K562 (cell line): ENCODE results near the gene IFT81. TPM values are rescaled to one million over a fixed set of nuclear protein-coding genes. Genes with fewer than 3 reads are reported as not detected.

Experiments
- ATAC-seq: fragments of 200-7000 bp; cut with Tn5 transposase; 3 replicates; pipeline ENCODE4 v1.9.1; 2020; ENCODE audit warnings: moderate library complexity
- BruUV-seq: library from RNA; stranded (reverse); fragments of 400-500 nt; replicated peaks from 2 replicates; lab custom pipeline; 2021; lab: Mats Ljungman, UMichigan
- CTCF ChIA-PET: fragments of 300-600 bp; formaldehyde crosslinking; extraction: SDS; loops from one replicate; lab custom pipeline; 2021; ENCODE audit warnings: low intra/inter-chr PET ratio; lab: Yijun Ruan, JAX
- POLR2A ChIA-PET: fragments of 300-600, 350-650 bp; sonication (Branson Sonifier 250); formaldehyde crosslinking; extraction: SDS; loops from one replicate; lab custom pipeline; 2021; ENCODE audit warnings: antibody characterized with exemption, inconsistent platforms; lab: Yijun Ruan, JAX
- DNase-seq, 4 experiments: peaks; one replicate each; pipeline versions ENCODE4 v3.0.0 to v3.0.0-alpha.2; 2011 to 2018; ENCODE audit warnings: low spot score in 3 of 4, mixed read lengths in 3 of 4; ENCODE audit errors: extremely low read depth in 1 of 4
- FAIRE-seq: peaks from 2 replicates; lab custom pipeline; 2011; peaks lifted over from hg19 to GRCh38; lab: Jason Lieb, UNC
- H2AFZ ChIP-seq: 2 replicates; pipeline ENCODE4 v1.6.0; 2011; ENCODE audit warnings: low read depth, low read length, control low read depth, inconsistent platforms
- H3K27ac ChIP-seq: fragments of 200-600 bp; 3 replicates; pipeline ENCODE4 v1.8.0; 2011; ENCODE audit warnings: low read depth, mild to moderate bottlenecking, control low read depth, inconsistent platforms, low read length, moderate library complexity, mixed read lengths; ENCODE audit errors: extremely low read depth
- H3K27me3 ChIP-seq, 2 experiments: fragments of 300-600 bp in 1 of 2; 2 replicates in 1 of 2; 3 replicates in 1 of 2; pipeline versions ENCODE4 v1.6.0 to v1.8.0; 2011; ENCODE audit warnings: inconsistent platforms in 2 of 2, low read length in 2 of 2, mild to moderate bottlenecking in 1 of 2, mixed read lengths in 1 of 2, moderate library complexity in 1 of 2; ENCODE audit not compliant: control insufficient read depth in 2 of 2, insufficient read depth in 2 of 2
- H3K36me3 ChIP-seq: fragments of 300-600 bp; 3 replicates; pipeline ENCODE4 v1.8.0; 2011; ENCODE audit warnings: mild to moderate bottlenecking, low read length, inconsistent platforms; ENCODE audit not compliant: control insufficient read depth, insufficient read depth
- H3K4me1 ChIP-seq, 2 experiments: fragments of 200-600 bp in 1 of 2; replicated peaks in 1 of 2; 2 replicates in 1 of 2; 3 replicates in 1 of 2; pipeline versions ENCODE4 v1.5.1 to v1.8.0; 2011; ENCODE audit warnings: inconsistent platforms in 2 of 2, low read length in 2 of 2, mild to moderate bottlenecking in 1 of 2, mixed read lengths in 1 of 2, moderate library complexity in 1 of 2; ENCODE audit not compliant: control insufficient read depth in 2 of 2, insufficient read depth in 2 of 2
- H3K4me2 ChIP-seq: 2 replicates; pipeline ENCODE4 v1.6.1; 2011; ENCODE audit warnings: low read length, control low read depth, inconsistent platforms, mixed read lengths; ENCODE audit not compliant: insufficient read depth
- H3K4me3 ChIP-seq: fragments of 200-600 bp; sonication (generic), shearing (Covaris generic); 2 replicates; pipeline ENCODE4 v1.5.1; 2016; ENCODE audit warnings: control low read depth, inconsistent platforms
- H3K79me2 ChIP-seq: fragments of 200-600 bp; 3 replicates; pipeline ENCODE4 v1.8.0; 2011; ENCODE audit warnings: low read length, inconsistent platforms; ENCODE audit not compliant: control insufficient read depth, insufficient read depth
- H3K9ac ChIP-seq, 2 experiments: 2 replicates each; pipeline versions ENCODE4 v1.6.0 to v1.6.1; 2011; ENCODE audit warnings: low read depth in 2 of 2, low read length in 2 of 2, control low read depth in 1 of 2, inconsistent platforms in 1 of 2, mild to moderate bottlenecking in 1 of 2, mixed read lengths in 1 of 2; ENCODE audit not compliant: insufficient read depth in 1 of 2
- H3K9me1 ChIP-seq: one replicate; pipeline ENCODE4 v1.6.0; 2011; ENCODE audit warnings: inconsistent platforms, mild to moderate bottlenecking, low read length, moderate library complexity; ENCODE audit not compliant: control insufficient read depth, insufficient read depth
- H3K9me3 ChIP-seq: replicated peaks from 2 replicates; pipeline ENCODE4 v1.5.1; 2011; ENCODE audit warnings: low read depth, low read length, inconsistent platforms; ENCODE audit not compliant: control insufficient read depth, insufficient read depth
- H4K20me1 ChIP-seq: replicated peaks from 2 replicates; pipeline ENCODE4 v1.6.1; 2011; ENCODE audit warnings: low read length, inconsistent platforms, mixed read lengths; ENCODE audit not compliant: control insufficient read depth, insufficient read depth
- HMG20B ChIP-seq: fragments of 250-450 bp; sonication (Bioruptor Pico); IDR thresholded peaks from 2 replicates; pipeline ENCODE4 v1.5.0; 2021; ENCODE audit warnings: mild to moderate bottlenecking
- KLF16 ChIP-seq: IDR thresholded peaks from 2 replicates; pipeline ENCODE4 v1.6.1; 2016; ENCODE audit warnings: antibody characterized with exemption
- SIRT6 ChIP-seq: IDR thresholded peaks from one replicate; pipeline ENCODE4 v1.6.1; 2012; ENCODE audit warnings: low read depth, mild to moderate bottlenecking, control low read depth, inconsistent platforms, low read length, moderate library complexity
- ZC3H8 ChIP-seq: fragments of 450-650 bp; IDR thresholded peaks from 2 replicates; pipeline ENCODE4 v1.6.1; 2017
- ZNF24 ChIP-seq: fragments of 450-650 bp; IDR thresholded peaks from 2 replicates; pipeline ENCODE4 v1.6.1; 2016
- WGBS: fragments of 100-300 bp; shearing (Covaris generic); methylation state at CpG from one replicate; pipeline ENCODE4 v1.1.6; 2016; ENCODE audit warnings: low coverage, mixed read lengths; ENCODE audit not compliant: insufficient coverage; ENCODE audit errors: missing lambda C conversion rate; 5-methylcytosine and 5-hydroxymethylcytosine counted together
- in situ Hi-C: fragments of 300-500 bp; cut with MboI; formaldehyde crosslinking; loops from 4 replicates; pipeline ENCODE4 v1.15.0; 2018; ENCODE audit warnings: inconsistent platforms, mixed read lengths
- intact Hi-C: fragments of 100-400 bp; cut with micrococcal nuclease; formaldehyde crosslinking; loops from 2 replicates; pipeline ENCODE4 v1.14.2; 2022
- polyA plus RNA-seq, 8 experiments: library from polyadenylated mRNA; depleted of rRNA in 4 of 8; stranded (reverse) in 5 of 8; unstranded in 3 of 8; fragments of >200 nt; fragmentation: Nextera tagmentation in 2 of 8; fragmentation: Illumina TruSeq in 1 of 8; extraction: Ambion mirVana in 2 of 8; extraction: Trizol in 1 of 8; gene quantifications; 2 replicates each; pipeline versions ENCODE4 v1.2.1 to v1.2.3, GENCODE V29; 2011 to 2014; ENCODE audit warnings: inconsistent platforms in 1 of 8, missing spikeins in 1 of 8
- total RNA-seq, 7 experiments: library from RNA; depleted of rRNA in 6 of 7; stranded (reverse); fragments of >200 nt in 6 of 7; fragmentation: Illumina TruSeq in 2 of 7; extraction: Trizol in 2 of 7; gene quantifications; 2 replicates each; pipeline versions ENCODE4 v1.2.1 to v1.2.3, GENCODE V29; 2011 to 2021; ENCODE audit warnings: low replicate concordance in 1 of 7
- TF ChIP-seq, protein P1 (sequence below), 2 experiments: fragments of 450-650 bp; formaldehyde crosslinking in 1 of 2; IDR thresholded peaks; 2 replicates each; pipeline versions ENCODE4 v1.4.0 to v1.6.1; 2014 to 2020; ENCODE audit warnings: mild to moderate bottlenecking in 2 of 2, borderline replicate concordance in 1 of 2, low read depth in 1 of 2

IFT81 gene
- total and polyA plus RNA-seq, 9 of the 15 experiments (the other 6 are each of a cell fraction or from before 2014, with no cell fraction given): 2.8 to 11.9 (median 7.9) TPM

DNA sequence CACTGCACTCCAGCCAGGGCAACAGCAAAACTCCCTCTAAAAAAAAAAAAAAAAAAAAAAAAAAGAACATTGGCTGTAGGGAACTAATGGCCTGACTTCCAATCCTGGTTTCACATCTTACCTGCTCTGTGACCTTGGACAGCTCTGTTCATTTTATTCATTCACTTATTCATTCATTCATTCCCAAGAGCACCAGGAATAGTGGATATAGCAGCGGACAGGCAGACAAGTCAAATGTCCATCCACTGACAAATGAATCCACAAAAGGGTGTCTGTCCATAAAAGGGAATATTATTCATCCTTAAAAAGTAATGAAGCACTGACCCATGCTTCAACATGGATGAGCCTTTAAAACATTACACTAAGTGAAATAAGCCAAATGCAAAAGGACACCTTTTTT, 48.3 kb upstream of the IFT81 start:
- in situ Hi-C loops: no loop called here
- no peaks in the 10 kb centered on the region; the same call in 1 of the 2 replicates for H3K9me3 ChIP-seq
- no peak for DNase-seq
- ATAC-seq: no peak
- intact Hi-C loops: no loop called here
- no peaks in the 10 kb centered on the region for H3K27me3 ChIP-seq
- TF ChIP-seq HMG20B (no peak), KLF16 (no peak), SIRT6 (no peak), ZNF24 (peak; percentile 74; the same call in 1 of the 2 replicates), ZC3H8 (no peak)
- TF ChIP-seq, protein P1, sequence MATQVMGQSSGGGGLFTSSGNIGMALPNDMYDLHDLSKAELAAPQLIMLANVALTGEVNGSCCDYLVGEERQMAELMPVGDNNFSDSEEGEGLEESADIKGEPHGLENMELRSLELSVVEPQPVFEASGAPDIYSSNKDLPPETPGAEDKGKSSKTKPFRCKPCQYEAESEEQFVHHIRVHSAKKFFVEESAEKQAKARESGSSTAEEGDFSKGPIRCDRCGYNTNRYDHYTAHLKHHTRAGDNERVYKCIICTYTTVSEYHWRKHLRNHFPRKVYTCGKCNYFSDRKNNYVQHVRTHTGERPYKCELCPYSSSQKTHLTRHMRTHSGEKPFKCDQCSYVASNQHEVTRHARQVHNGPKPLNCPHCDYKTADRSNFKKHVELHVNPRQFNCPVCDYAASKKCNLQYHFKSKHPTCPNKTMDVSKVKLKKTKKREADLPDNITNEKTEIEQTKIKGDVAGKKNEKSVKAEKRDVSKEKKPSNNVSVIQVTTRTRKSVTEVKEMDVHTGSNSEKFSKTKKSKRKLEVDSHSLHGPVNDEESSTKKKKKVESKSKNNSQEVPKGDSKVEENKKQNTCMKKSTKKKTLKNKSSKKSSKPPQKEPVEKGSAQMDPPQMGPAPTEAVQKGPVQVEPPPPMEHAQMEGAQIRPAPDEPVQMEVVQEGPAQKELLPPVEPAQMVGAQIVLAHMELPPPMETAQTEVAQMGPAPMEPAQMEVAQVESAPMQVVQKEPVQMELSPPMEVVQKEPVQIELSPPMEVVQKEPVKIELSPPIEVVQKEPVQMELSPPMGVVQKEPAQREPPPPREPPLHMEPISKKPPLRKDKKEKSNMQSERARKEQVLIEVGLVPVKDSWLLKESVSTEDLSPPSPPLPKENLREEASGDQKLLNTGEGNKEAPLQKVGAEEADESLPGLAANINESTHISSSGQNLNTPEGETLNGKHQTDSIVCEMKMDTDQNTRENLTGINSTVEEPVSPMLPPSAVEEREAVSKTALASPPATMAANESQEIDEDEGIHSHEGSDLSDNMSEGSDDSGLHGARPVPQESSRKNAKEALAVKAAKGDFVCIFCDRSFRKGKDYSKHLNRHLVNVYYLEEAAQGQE (IDR thresholded peaks at IDR 0.05; ENCODE audit: borderline replicate concordance): 0 out of 2 replicates have a peak, but pooled peaks have one; percentile 12
- TF ChIP-seq, protein P1 (CRISPR knock-in tag; IDR thresholded peaks at IDR 0.05; ENCODE audit: low read depth): no peak
- peaks cover 16 to 31% of the 10 kb centered on the region in 2 experiments for H3K4me1 ChIP-seq
- H3K36me3 ChIP-seq: no peaks in the 10 kb centered on the region
- BruUV-seq: no TSS peak
- H3K4me3 ChIP-seq: no peak overlapping the region
- H3K9ac ChIP-seq: no peak overlapping the region
- H3K4me2 ChIP-seq: no peak overlapping the region
- H3K9me1 ChIP-seq: no peaks in the 10 kb centered on the region
- WGBS: 59% methylated on average over 1 of the region's 1 CpG
- POLR2A ChIA-PET: no interaction called here
- no peak overlapping the region for H2AFZ ChIP-seq
- CTCF ChIA-PET: no interaction called here
- H4K20me1 ChIP-seq: no peaks in the 10 kb centered on the region
- H3K79me2 ChIP-seq: no peaks in the 10 kb centered on the region
- no peak for FAIRE-seq
- no peak overlapping the region for H3K27ac ChIP-seq
